ENCODE data around the gene IL11.

DNA sequence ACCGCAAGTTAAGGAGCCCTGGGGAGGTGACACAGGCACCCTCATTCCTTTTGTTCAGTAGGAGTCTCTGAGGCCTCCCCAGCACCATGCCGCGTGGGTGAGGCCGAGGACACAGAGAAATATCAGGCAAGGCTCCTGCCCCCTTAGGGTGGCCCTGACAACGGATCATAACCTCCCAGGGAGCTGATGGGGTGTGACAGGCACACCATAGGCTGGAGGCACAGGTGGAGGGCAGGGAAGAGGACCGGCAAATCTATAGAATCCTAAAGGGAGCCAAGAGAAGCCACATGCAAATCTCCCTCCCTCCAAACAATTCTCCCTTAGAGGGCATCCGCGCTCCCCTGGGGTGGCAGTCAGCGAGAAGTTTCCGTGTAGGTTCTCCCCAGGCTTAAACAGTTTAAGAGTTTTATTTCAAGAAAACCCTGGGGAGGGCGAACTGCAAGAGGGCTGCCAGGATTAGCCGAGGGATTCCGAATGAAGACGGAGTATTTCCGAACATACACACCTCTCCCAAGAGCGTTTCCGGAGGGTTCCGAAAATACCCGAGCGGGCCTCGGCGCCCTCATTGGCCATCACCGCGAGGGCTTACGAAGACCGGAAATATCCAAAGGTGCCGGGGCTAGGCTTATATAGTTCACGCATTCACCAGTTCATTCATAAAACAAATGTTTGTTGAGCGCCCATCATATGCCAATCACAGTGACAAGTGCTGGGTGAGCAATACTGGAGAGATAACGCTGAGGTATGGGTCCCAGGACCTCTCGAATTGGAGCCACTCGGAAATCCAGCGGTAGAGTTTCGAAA, 14.9 kb upstream of the IL11 start:
- TF ChIP-seq POLR2A (IDR thresholded peaks at IDR 0.05) (no peak), CTCF (IDR thresholded peaks at IDR 0.05) (no peak)
